BJ (cell line): Measurements from ENCODE around the gene DTHD1. TPM values are rescaled to one million over a fixed set of nuclear protein-coding genes. Genes with fewer than 3 reads are reported as not detected.

Experiments
- CTCF ChIA-PET: fragments of 350-600 bp; formaldehyde crosslinking; extraction: SDS; loops from one replicate; lab custom pipeline; 2021; ENCODE audit warnings: antibody characterized with exemption, inconsistent platforms; lab: Yijun Ruan, JAX
- POLR2A ChIA-PET: fragments of 300-600 bp; sonication (Branson Sonifier 250); formaldehyde crosslinking; extraction: SDS; loops from one replicate; lab custom pipeline; 2021; ENCODE audit warnings: antibody characterized with exemption; lab: Charles Lee
- DNase-seq: peaks from one replicate; pipeline ENCODE4 v3.0.0-alpha.2; 2011; ENCODE audit warnings: low read depth
- H3K27me3 ChIP-seq: 2 replicates; pipeline ENCODE4 v1.6.0; 2011; ENCODE audit warnings: low read length; ENCODE audit not compliant: control insufficient read depth, insufficient read depth
- H3K36me3 ChIP-seq: 2 replicates; pipeline ENCODE4 v1.5.1; 2011; ENCODE audit warnings: low read length; ENCODE audit not compliant: control insufficient read depth, insufficient read depth
- H3K4me3 ChIP-seq: 2 replicates; pipeline ENCODE4 v1.5.1; 2011; ENCODE audit warnings: low read depth, mild to moderate bottlenecking, control low read depth, low read length
- polyA plus RNA-seq: library from polyadenylated mRNA; depleted of rRNA; stranded (reverse); fragments of >200 nt; gene quantifications from 2 replicates; pipeline ENCODE4 v1.2.3, GENCODE V29; 2011
- TF ChIP-seq, protein P1 (sequence below): IDR thresholded peaks from 2 replicates; pipeline ENCODE4 v1.5.1; 2011; ENCODE audit warnings: low read depth, mild to moderate bottlenecking, control low read depth, inconsistent platforms, low read length, moderate library complexity; ENCODE audit not compliant: insufficient read depth

DTHD1 gene
- polyA plus RNA-seq, 1 experiment, result not detected

DNA sequence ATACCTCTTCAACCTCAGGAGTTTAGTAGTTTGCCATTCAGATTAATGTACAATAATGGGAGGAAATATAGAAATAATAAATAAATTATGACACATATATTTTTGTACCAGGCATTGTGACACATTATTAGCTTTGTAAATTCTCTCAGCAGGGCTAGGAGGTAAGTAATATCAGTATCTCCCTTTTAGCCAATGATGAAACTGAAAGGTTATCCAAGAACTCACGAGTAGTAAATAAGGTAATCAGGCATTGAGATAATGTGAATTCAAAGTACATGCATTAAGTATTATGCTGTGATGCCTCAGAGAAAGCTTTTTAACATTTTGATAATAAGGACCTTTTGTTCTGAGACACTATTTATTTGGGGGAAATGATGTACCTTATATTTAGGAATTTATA, 31.8 kb upstream of the DTHD1 start:
- Histone ChIP-seq H3K27me3 (no peaks in the 10 kb centered on the region), H3K4me3 (no peak overlapping the region), H3K36me3 (no peaks in the 10 kb centered on the region)
- DNase-seq, result no peak
- TF ChIP-seq, protein P1, sequence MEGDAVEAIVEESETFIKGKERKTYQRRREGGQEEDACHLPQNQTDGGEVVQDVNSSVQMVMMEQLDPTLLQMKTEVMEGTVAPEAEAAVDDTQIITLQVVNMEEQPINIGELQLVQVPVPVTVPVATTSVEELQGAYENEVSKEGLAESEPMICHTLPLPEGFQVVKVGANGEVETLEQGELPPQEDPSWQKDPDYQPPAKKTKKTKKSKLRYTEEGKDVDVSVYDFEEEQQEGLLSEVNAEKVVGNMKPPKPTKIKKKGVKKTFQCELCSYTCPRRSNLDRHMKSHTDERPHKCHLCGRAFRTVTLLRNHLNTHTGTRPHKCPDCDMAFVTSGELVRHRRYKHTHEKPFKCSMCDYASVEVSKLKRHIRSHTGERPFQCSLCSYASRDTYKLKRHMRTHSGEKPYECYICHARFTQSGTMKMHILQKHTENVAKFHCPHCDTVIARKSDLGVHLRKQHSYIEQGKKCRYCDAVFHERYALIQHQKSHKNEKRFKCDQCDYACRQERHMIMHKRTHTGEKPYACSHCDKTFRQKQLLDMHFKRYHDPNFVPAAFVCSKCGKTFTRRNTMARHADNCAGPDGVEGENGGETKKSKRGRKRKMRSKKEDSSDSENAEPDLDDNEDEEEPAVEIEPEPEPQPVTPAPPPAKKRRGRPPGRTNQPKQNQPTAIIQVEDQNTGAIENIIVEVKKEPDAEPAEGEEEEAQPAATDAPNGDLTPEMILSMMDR, result no peak
- POLR2A ChIA-PET, result no interaction called here
- CTCF ChIA-PET, result no interaction called here

DNA sequence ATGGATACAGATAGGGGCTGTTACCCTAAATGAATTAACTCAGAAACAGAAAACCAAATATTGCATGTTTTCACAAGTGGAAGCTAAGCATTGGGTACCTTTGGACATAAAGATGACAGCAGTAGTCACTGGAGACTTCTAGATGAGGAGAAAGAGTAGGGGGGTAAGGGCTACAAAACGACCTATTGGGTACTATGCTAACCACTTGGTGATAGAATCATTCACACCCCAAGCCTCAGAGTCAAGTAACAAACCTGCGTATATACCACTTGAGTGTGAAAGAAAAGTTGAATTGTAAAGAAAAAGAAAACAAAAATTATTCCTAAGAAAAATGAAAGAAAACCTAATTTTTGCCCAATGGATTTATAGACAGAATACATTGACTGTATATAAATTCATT, 29.4 kb upstream of the DTHD1 start:
- POLR2A ChIA-PET, result no interaction called here
- no peak for DNase-seq
- CTCF ChIA-PET, result no interaction called here
- Histone ChIP-seq H3K4me3 (no peak overlapping the region), H3K27me3 (no peaks in the 10 kb centered on the region), H3K36me3 (no peaks in the 10 kb centered on the region)
- TF ChIP-seq, protein P1, result no peak

DNA sequence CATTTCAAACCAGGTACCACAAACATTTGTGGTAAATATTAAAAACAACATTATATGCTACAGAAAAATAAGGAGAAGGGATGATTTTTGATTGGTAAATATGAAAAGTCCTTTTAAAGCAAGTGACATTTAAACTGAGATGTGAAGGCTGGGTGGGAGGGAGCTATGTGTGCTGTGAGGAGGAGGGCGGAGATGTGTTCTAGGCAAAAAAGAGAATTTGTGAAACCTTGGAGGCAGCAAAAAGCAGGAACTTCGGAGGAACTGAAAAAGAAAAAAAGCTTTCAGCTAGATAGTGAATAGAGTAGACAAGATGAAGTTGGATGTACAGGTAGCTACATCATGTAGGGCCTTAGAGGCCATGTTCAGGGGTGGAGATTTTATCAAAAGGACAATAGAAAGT, 27.0 kb upstream of the DTHD1 start:
- CTCF ChIA-PET, result no interaction called here
- POLR2A ChIA-PET, result no interaction called here
- H3K4me3 ChIP-seq, result no peak overlapping the region
- no peak for DNase-seq
- no peaks in the 10 kb centered on the region for H3K27me3 ChIP-seq
- TF ChIP-seq, protein P1, result no peak
- no peaks in the 10 kb centered on the region for H3K36me3 ChIP-seq

DNA sequence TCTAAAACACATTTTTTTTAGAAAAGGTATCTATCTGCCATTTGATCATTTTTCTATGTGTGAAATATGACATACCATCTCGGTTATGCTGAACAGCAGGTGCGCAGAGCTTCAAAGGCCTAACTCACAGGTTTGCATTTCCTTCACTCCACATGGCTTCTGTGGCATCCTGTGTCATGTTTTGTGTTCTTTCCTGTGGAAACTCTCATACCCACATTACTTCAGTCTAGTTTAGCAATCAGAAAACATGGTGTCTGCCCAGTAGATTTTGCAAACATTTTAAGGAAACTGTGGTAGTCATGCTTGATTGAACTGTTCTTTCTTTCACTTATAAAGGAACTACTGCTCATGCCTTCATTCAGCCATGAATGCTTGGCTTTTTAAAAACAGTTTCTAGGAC, 25.8 kb upstream of the DTHD1 start:
- TF ChIP-seq, protein P1, result no peak
- no peaks in the 10 kb centered on the region for H3K36me3 ChIP-seq
- ChIA-PET POLR2A (no interaction called here), CTCF (no interaction called here)
- no peak overlapping the region for H3K4me3 ChIP-seq
- H3K27me3 ChIP-seq, result no peaks in the 10 kb centered on the region
- DNase-seq, result no peak

DNA sequence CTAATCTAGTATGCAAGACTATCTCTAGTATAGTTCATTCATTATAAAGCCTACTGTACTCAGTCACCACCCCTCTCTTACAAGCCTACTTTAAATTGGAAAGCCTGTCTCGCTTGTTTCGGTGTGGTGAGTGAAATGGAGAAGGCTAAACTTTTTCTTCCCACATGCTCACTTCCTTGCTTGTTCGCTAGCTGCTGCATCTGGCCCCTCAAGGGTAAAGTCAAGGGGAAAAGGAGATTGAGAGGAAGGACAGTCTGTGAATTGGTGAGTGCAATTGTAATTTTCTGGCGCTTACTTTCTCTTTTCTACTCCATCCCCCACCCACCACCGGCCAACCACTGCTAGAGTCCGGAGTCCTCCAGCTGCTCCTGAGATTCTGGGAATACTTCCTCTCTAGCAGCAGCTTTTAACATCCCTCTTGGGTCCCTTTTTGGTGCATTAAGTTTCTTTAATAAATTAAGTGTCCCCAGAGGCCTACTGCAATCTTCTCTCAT, 25.0 kb upstream of the DTHD1 start:
- DNase-seq, result no peak
- POLR2A ChIA-PET, result no interaction called here

More for the DNA sequence above, 25.0 kb upstream of the DTHD1 start:
- Histone ChIP-seq H3K4me3 (no peak overlapping the region), H3K27me3 (no peaks in the 10 kb centered on the region), H3K36me3 (no peaks in the 10 kb centered on the region)
- TF ChIP-seq, protein P1, result no peak
- CTCF ChIA-PET, result no interaction called here
